Measurements from ENCODE around the gene RBM3.

Gene RBM3

GRCh38 chrX:48580662-48581061 lies 6.4 kb downstream of the RBM3 start:
- H3K36me3 ChIP-seq (replicated peaks; ENCODE audit: insufficient read depth, low read length) = no peaks in the 10 kb centered on the region; the same call in 1 of the 2 replicates
- no peaks in the 10 kb centered on the region for H4K20me1 ChIP-seq (ENCODE audit: insufficient read depth, low read length)
- H3K4me1 ChIP-seq (ENCODE audit: low read length) = 0 out of 2 replicates have a peak, but pooled peaks cover 4% of the 10 kb centered on the region
- no peaks in the 10 kb centered on the region for H3K9me3 ChIP-seq (replicated peaks; ENCODE audit: insufficient read depth, low read length)
- H3K9me2 ChIP-seq (replicated peaks; ENCODE audit: insufficient read depth, low read length) = no peaks in the 10 kb centered on the region
- H3K27me3 ChIP-seq (replicated peaks; ENCODE audit: insufficient read depth, low read length) = no peaks in the 10 kb centered on the region
- peaks cover 8% of the 10 kb centered on the region for H3K79me2 ChIP-seq (ENCODE audit: low read length)
- H3K27ac ChIP-seq (ENCODE audit: low read length) = no peak overlapping the region
- TF ChIP-seq EZH2phosphoT487 (IDR thresholded peaks at IDR 0.05; ENCODE audit: low read length) (no peak), EZH2 (optimal IDR thresholded peaks at IDR 0.05; ENCODE audit: low read depth, low read length) (no peak), CTCF (IDR thresholded peaks at IDR 0.05; ENCODE audit: low read length) (no peak)
- no peak for DNase-seq
- H3K9ac ChIP-seq (ENCODE audit: low read length) = no peak overlapping the region
- H3F3A ChIP-seq (ENCODE audit: insufficient read depth, low read length) = peaks cover 16% of the 10 kb centered on the region
- H3K4me3 ChIP-seq (ENCODE audit: low read length) = no peak overlapping the region
- H3K4me2 ChIP-seq (ENCODE audit: low read depth, low read length) = no peak overlapping the region
- H2AFZ ChIP-seq (ENCODE audit: low read length) = no peak overlapping the region

GRCh38 chrX:48584698-48585097 lies 10.4 kb downstream of the RBM3 start:
- Histone ChIP-seq H2AFZ (ENCODE audit: low read length) (no peak overlapping the region), H3K27me3 (replicated peaks; ENCODE audit: insufficient read depth, low read length) (no peaks in the 10 kb centered on the region), H3K4me2 (ENCODE audit: low read depth, low read length) (no peak overlapping the region), H3K27ac (ENCODE audit: low read length) (no peak overlapping the region), H3K9me2 (replicated peaks; ENCODE audit: insufficient read depth, low read length) (no peaks in the 10 kb centered on the region), H3K9ac (ENCODE audit: low read length) (no peak overlapping the region), H3K9me3 (replicated peaks; ENCODE audit: insufficient read depth, low read length) (no peaks in the 10 kb centered on the region), H3K79me2 (ENCODE audit: low read length) (no peaks in the 10 kb centered on the region), H4K20me1 (ENCODE audit: insufficient read depth, low read length) (no peaks in the 10 kb centered on the region), H3F3A (ENCODE audit: insufficient read depth, low read length) (no peaks in the 10 kb centered on the region), H3K4me1 (ENCODE audit: low read length) (no peaks in the 10 kb centered on the region), H3K4me3 (ENCODE audit: low read length) (no peak overlapping the region), H3K36me3 (replicated peaks; ENCODE audit: insufficient read depth, low read length) (no peaks in the 10 kb centered on the region)
- TF ChIP-seq EZH2 (optimal IDR thresholded peaks at IDR 0.05; ENCODE audit: low read depth, low read length) (no peak), CTCF (IDR thresholded peaks at IDR 0.05; ENCODE audit: low read length) (no peak), EZH2phosphoT487 (IDR thresholded peaks at IDR 0.05; ENCODE audit: low read length) (no peak)
- no peak for DNase-seq

GRCh38 chrX:48589482-48590162 lies 15.3 kb downstream of the RBM3 start:
- no peaks in the 10 kb centered on the region for H3K9me3 ChIP-seq (replicated peaks; ENCODE audit: insufficient read depth, low read length)
- H3K79me2 ChIP-seq (ENCODE audit: low read length) = no peaks in the 10 kb centered on the region
- H3K4me2 ChIP-seq (ENCODE audit: low read depth, low read length) = no peak overlapping the region
- TF ChIP-seq EZH2 (optimal IDR thresholded peaks at IDR 0.05; ENCODE audit: low read depth, low read length) (no peak), CTCF (IDR thresholded peaks at IDR 0.05; ENCODE audit: low read length) (no peak), EZH2phosphoT487 (IDR thresholded peaks at IDR 0.05; ENCODE audit: low read length) (no peak)
- H2AFZ ChIP-seq (ENCODE audit: low read length) = no peak overlapping the region
- no peaks in the 10 kb centered on the region for H3K4me1 ChIP-seq (ENCODE audit: low read length)
- no peaks in the 10 kb centered on the region for H3K36me3 ChIP-seq (replicated peaks; ENCODE audit: insufficient read depth, low read length)
- H3K27me3 ChIP-seq (replicated peaks; ENCODE audit: insufficient read depth, low read length) = no peaks in the 10 kb centered on the region
- DNase-seq = no peak
- H3F3A ChIP-seq (ENCODE audit: insufficient read depth, low read length) = no peaks in the 10 kb centered on the region
- H4K20me1 ChIP-seq (ENCODE audit: insufficient read depth, low read length) = no peaks in the 10 kb centered on the region
- H3K9ac ChIP-seq (ENCODE audit: low read length) = no peak overlapping the region
- H3K9me2 ChIP-seq (replicated peaks; ENCODE audit: insufficient read depth, low read length) = no peaks in the 10 kb centered on the region
- no peak overlapping the region for H3K27ac ChIP-seq (ENCODE audit: low read length)
- no peak overlapping the region for H3K4me3 ChIP-seq (ENCODE audit: low read length)

Data from MM.1S (cell line).